Inflammatory macrophage (primary cell): ENCODE data around the gene SYNGR1.
A peak's percentile ranks its signal among the peaks of the same experiment; 100 is the strongest.
"Not testable (repeated sequence)": the region's sequence is repeated elsewhere in the genome, so short reads cannot be mapped to it uniquely, and the experiment has no call there.

Experiments used
- DNase-seq, 2 donors: peaks; one replicate each; pipeline ENCODE4 v3.0.0-alpha.2; 2020 to 2022

The SYNGR1 gene

DNA sequence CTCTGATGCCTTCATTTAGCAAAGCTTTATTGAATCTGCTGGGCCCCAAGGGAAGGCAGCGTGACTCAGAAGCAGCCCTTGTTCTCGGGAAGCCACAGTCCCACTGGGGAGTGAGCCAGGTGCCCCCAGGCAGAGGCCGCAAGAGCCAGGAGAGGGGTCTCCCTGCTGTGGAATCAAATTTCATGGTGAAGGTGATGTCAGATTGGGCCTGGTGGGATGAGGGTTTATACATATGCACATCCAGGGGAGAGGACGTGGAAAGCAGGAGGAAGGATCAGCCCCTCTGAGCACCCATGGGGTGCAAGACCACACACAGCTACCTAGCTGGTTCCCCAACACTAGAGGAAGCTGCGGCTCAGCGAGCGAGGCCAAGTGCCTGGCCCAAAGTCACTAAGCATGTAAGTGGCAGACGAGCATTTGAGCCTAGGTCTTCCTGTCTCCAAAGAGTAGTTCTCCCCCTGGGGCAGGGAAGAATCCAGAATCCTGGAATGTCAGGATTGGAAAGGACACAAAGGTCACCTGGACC lies 2.0 kb downstream of the SYNGR1 start:
- DNase-seq: no peak

DNA sequence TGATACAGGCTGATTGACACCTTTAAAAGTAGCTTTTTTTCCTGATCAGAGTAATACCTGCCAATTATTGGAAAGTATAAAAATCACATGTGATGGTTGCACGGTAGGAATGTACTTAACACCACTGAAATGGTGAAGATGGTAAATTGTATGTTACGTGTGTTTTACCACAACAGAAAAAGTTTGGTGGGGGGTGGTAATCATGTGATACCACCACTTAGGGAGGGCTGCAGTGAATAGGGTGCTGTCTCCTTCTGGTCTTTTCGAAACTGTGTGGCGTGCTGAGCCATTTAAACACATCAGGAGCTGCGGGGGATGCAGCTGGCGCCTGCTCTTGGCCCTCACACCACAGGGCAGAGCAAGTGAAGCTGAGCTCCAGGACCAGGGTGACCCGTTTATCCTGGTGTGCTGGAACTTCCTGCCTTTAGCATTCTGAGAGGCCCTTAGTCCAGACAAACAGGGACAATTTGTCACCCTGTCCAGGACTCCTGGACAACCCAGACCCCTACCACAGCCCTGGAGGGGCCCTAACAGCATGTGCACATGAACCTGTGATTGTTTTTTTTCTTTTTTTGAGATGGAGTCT lies 2.6 kb downstream of the SYNGR1 start:
- no peak for DNase-seq

DNA sequence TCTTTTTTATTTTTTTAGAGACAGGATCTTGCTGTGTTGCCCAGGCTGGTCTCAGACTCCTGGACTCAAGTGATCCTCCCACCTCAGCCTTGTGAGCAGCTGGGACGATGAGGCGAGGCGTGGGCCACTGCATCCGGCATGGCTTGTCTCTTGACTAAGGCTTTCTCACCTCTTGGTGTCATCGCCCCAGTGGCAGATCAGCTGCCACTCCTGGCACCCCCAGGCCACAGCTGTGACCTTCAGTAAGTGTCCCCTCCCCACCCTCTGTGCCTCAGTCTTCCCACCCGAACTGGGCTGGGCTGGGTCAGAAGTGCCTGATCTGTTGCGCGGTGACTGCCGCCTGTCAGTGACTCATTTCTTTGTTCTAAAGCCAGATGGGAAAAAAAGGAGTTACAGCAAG lies 3.6 kb downstream of the SYNGR1 start:
- DNase-seq: peak in 1 of 2 donors; percentile 48

DNA sequence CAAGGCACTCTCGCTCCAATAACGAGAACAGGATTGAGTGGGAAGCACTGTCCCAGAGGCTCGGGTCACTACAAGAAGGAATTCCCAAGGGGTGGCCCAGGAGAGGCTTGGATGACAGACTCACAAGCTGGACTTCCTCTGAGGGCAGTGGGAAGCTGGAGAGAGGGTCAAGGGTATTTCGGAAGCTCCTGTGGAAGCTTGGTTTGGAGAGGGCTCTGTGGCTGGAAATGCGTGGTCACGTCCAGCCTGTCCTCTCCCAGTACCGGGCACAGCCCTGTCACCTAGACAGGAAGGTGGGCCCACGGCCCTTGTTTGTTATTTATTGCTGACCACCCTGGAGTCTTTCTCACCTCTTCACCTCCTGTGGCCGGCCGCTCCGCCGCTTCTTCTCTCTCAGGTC lies 5.3 kb downstream of the SYNGR1 start:
- no peak for DNase-seq

DNA sequence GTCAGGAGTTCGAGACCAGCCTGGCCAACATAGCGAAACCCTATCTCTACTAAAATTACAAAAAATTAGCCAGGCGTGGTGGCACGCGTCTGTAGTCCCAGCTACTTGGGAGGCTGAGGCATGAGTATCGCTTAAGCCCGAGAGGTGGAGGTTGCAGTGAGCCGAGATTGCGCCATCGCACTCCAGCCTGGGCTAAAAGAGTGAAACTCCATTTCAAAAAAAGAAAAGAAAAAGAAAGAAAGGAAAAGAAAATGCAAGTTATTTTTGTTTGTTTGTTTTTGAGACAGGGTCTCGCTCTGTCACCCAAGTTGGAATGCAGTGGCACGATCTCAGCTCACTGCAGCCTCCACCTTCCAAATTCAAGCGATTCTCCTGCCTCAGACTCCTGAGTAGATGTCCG lies 6.0 kb downstream of the SYNGR1 start:
- not testable (repeated sequence) for DNase-seq

DNA sequence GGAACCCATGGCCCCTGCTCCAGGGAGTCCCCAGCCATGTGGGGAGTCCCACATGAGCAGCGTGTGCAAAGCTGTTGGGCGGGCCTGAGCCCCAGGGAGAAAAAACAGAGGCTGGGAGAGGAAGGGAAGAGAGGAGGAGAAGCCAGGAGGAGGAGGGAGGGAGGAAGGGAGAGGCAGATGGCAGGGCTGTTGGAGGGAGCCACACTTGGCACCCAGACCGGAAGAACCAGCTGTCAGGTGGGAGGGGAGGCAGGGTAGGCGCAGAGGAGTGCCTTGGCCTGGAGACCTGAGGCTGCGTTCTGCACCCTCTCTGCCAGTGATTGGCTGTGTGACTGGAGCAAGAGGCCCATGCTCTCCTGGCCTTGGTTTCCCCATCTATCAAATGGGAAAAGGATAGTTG lies 6.7 kb downstream of the SYNGR1 start:
- no peak for DNase-seq

DNA sequence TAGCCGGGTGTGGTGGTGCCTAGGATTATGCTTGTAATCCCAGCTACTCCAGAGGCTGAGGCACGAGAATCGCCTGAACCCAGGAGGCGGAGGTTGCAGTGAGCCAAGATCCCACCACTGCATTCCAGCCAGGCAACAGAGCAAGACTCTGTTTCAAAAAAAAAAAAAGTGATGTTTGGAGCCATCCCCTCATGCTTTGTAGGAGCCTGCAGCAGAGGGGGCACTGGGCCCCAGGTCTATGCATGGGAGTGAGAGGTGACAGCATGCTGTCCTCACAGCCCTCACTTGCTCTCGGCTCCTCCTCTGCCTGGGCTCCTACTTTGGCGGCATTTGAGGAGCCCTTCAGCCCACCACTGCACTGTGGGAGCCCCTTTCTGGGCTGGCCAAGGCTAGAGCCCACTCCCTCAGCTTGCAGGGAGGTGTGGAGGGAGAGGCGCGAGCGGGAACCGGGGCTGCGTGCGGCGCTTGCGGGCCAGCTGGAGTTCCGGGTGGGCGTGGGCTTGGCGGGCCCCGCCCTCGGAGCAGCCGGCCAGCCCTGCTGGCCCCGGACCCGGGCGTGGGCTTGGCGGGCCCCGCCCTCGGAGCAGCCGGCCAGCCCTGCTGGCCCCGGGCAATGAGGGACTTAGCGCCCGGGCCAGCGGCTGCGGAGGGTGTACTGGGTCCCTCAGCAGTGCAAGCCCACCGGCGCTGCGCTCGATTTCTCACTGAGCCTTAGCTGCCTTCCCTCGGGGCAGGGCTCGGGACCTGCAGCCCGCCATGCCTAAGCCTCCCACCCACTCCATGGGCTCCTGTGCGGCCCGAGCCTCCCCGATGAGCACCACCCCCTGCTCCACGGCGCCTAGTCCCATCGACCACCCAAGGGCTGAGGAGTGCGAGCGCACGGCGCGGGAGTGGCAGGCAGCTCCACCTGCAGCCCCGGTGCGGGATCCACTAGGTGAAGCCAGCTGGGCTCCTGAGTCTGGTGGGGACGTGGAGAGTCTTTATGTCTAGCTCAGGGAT lies 7.6 kb downstream of the SYNGR1 start:
- not testable (repeated sequence) for DNase-seq

DNA sequence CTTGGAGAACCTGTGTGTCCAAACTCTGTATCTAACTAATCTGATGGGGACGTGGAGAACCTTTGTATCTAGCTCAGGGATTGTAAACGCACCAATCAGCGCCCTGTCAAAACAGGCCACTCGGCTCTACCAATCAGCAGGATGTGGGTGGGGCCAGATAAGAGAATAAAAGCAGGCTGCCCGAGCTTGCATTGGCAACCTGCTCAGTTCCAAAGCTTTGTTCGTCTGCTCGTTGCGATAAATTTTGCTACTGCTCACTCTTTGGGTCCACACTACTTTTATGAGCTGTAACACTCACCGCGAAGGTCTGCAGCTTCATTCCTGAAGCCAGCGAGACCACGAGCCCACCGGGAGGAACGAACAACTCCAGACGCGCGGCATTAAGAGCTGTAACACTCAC lies 8.4 kb downstream of the SYNGR1 start:
- DNase-seq: not testable (repeated sequence)

DNA sequence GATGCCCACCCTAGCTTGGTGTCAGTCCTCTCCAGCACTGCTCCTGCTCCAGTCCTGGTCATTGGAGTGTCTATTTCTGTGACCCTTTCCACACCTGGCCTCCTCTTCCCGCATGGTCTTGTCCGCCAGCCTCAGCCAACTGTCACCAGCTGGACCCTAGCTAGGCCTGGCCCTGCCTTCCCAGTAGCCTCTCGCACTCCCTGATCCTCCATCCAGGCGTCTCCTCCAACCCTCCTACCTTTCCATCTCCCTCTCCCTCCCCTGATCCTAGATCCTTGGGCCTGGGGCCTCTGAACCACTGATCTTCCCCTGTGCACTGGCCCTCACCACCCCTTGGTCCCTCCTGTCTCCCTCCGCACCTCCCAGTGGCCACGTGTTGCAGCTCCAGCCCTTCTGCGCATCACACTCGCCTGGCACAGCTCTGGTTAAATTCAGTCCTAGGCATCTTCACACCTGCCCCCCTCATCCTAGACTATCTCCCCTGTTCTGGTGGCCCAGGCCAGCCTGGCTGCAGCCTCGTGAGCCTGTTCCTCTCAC lies 9.9 kb downstream of the SYNGR1 start:
- DNase-seq: no peak

DNA sequence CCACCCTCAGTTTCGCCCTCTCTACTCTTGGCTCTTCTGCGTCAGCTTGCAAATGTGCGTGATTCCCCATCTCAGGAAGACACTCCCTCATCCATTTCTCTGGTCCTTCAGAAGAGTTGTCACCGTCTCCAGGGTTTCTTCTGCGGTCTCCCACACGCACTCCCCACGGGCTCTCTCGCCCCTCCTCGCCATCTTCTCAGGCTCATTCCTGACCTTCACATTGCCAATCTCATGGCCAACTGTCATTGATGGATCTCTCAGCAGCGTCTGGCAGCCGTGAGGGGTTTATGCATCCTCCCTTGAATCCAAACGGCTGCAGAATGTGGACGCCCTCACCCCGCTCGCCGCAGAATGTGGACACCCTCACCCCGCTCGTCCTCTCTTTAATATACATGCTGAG lies 10.5 kb downstream of the SYNGR1 start:
- DNase-seq: no peak

DNA sequence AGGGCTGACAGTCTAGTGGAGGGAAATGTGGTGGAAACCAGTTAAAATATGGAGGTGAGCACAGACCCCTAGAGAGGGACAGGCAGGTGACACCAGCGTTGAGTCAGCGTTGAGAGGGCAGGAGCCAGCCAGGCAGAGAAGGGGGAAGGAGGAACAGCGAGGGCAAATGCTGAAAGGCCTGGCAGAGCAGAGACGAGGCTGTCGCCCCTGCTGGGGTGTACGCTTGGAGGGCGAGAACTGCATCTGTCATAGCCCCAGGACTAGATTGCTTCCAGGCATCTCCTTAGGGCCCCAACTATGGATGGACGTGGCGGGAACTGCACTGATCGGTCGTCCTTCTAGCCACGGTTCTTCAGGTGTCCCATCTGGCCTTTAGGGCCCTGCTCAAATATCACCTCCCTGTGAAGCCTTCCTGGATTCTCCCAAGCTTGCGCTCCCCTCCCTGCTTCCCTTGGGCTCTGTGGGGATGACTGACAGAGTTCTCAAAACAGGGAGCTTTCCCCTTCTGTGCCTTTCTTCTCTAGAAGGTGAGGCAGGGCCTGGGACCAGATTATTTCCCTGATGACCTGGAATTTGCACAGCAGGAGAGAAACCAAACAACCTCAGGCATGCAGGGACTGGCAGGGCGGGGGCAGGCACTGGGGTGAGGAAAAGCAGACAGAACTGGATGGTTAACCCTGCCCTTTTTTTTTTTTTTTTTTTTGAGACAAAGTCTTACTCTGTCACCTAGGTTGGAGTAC lies 11.1 kb downstream of the SYNGR1 start:
- no peak for DNase-seq

DNA sequence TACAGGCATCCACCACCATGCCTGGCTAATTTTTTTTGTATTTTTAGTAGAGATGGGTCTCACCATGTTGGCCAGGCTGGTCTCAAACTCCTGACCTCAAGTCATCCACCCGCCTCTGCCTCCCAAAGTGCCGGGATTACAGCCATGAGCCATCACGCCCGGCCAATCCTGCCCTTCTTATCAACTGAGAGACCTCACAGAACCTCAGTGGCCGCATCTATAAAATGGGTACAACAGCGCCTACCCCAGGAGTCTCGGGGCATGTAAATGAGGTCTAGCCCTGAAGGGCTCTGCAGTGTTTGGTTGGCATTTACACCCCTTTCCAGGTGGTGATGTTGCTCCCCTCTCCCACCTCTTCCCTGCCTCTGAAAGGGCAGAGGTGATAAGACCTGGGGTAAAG lies 11.7 kb downstream of the SYNGR1 start:
- no peak for DNase-seq

DNA sequence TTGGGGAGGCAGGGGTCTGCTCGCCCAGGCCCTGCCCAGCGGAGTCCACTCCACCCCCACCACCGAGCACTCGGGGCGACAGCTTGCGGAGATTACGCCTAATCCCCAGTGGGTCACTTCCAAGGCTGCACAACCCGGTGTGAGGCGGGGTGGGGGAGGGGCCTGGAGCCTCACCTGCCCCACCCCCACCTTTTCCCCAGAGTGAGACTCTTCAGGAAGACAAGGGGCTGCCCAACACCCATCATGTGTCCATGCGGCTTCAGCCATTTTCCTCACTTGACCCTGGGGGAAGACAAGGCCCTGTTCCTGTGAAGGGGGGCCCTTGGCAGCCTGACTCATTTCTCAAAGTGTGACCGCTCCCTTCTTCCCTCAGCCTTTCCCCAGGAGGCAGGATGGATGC lies 12.5 kb downstream of the SYNGR1 start:
- DNase-seq: no peak

DNA sequence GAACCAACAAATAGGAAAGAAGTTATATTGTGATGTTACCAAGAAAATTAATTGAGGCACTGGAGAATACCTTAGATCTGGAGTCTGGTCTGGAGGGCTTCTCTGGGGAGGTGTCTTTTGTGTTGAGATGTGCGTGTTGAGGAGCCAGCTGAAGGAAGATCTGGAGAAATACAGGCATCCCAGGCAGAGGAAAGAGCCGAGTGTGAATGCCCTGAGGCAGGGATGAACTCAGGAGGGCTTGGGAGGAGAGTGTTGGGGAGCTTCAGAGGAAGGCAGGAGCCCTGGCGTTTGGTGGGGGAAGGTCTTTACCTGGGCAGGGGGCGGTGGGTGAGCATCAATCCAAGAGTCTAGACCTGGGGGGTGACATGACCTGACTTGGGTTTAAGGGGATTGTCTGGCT lies 13.1 kb downstream of the SYNGR1 start:
- no peak for DNase-seq

DNA sequence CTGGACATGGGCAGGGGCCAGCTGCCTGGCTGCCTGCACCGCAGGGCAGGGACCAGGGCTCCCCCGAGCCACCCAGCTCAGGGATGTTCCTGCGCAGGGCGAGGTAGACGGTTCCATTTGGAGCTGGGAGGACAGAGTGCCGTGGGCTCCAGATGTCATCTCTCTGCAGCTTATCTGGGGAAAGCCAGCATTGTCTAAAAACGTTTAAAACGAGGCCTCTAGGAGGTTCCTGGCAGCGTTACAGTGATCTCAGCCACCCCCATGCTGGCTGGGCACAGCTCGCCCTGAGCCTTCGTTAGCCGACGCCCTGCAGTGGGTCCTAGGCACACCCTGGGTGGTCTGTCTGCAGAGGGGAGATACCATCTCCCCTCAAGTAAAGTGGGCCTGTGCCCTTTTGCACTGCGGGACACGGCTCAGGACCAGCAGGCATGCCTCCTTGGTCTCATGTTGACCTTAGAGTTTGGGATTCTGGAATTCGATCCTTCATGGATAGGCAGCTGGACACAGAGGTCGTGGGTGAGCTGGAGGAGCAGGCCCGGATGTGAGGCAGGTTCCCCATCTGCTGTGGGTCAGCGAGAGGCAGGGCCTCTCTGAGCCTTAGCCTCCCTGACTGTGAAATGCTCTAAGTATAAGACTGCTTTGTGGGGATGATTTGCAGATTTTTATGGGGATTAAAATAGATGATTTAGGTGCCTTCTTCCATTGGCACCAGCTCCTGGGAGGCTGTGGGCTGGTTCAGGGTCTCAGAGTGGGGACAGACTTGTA lies 14.1 kb downstream of the SYNGR1 start:
- no peak for DNase-seq

DNA sequence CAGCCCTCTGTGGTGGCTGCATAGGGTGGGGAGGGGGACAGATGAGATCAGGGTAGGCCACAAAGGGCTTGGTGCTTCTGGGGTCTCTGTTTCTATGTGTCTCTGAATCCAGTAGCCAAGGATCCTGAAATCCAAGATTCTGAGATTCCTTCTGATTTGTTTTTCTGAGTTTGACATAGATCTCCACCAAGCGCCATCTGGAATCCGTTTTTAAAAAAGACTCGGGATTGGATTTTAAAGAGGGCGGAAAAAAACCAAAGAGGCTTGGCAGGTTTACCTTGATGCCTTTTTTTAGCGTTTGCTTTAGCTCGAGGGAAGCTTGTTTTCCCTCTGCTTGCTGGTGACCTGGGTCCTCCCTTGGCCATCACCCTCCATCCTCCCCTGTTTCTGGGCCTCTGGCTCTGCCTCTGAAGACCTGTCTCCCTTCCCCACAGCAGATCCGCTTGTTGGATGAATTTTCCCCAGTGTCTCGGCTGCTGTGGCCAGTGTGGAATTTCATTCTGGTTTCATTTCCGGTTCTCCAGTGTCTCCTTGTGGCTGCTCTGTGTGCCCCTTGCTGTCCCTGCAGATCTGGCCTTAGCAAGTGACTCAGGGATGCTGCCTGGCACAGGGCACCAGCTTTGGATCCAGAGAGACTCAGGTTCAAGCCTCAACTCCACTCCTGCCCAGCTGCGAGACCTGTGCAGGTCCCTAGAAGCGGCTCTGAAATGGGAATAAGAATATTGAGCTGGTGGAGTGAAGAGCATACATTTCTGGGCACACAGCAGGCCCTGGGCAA lies 15.1 kb downstream of the SYNGR1 start:
- no peak for DNase-seq

DNA sequence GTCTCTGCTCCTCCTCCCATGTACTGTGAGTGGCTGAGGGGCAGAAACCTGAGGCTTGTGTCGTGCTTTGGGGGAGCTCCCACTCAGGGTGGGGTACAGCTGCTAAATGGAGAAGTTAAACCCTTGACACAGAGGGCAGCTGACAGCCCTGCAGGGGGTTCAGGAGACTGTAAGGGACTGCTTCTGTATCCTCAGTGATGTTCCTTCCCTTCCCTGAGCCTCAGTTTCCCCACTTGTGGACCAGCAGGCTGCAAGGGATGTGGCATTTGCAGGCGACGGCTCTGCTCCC lies 15.6 kb downstream of the SYNGR1 start:
- peak in 1 of 2 donors; percentile 32 for DNase-seq

DNA sequence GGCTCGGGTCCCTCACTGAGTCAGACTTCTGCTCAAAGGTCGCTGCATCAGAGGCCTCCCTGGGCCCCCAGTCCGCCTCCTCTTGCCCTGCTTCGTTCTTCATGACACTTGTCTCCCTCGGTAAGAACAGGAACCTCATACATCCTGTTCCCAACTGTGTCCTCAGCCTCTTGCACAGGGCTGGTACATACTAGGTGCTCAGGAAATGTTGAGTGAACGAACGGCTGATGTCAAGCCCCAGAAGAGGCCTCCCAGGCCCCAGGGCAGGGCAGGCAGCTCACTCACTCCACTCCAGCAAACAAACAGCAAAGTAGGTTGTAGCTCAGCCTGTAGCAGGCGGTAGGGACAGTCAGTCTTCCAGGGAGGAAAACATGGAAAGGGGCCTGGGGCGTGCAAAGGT lies 17.2 kb downstream of the SYNGR1 start:
- peak in 1 of 2 donors; percentile 37 for DNase-seq

DNA sequence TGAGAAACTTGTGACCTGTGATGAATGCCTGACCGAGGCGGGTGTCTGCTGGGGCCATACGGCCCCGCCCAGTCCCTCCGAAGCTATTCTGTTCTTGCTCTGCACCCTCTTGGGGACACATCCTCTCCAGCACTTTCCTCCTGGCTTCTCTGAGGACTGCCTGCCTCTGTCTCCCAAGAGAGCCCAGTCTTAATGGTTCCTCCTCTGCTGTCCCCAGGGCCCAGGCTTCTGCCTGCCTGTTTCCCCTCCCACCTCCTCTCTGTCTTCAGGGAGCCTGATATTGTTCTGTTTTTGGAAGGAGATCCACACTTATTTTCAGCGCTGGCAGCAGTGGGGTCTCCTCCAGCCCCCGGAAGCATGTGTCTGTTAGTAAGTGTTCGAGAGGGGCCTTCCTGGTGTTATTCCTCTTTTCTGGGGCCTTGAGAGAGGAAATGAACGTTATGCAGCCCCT lies 18.7 kb downstream of the SYNGR1 start:
- peak; percentile 37 to 58 for DNase-seq

DNA sequence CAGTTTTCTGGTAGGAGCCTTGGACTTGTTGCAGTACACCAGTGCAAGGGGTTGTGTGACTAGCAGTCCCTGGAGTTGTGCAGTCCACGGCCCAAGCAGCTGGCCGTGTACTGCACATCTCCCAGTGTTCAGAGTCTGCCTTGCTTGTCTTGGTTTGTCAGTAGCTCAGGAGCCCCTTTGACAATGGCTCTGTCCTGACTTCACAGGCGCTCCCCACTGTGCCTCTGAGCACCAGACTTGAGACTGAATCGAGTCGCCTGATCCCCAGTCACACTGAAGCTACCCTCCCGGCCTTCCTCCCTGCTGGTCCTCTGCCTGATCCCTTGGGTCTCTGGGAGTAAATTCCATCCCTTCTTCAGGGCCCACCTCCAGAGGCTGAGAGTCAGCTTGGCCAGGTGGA lies 19.4 kb downstream of the SYNGR1 start:
- DNase-seq: no peak

DNA sequence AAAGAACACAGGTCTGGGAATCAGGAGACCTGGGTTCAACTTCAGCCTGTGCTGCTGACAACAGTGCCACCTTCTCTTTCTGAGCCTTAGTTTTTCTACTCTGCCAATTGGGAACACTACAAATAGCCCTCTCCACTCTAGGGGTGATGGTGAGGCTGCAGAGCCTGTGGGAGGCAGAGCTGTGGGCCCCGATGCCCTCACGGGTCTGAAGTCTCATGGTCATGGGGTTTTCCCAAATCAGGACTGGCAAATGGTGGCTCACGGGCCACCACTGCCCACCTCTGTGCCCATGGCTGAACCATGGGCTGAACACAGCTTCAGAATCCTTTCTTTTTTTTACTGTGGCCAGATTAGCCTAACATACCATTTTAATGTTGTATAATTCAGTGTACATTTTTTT lies 19.8 kb downstream of the SYNGR1 start:
- peak; percentile 11 to 59 for DNase-seq
